Transverse colon (tissue), 4 donors: ENCODE measurements around the gene EFNA5. TPM values are rescaled to one million over a fixed set of nuclear protein-coding genes. Genes with fewer than 3 reads are reported as not detected.

Experiments used
- DNase-seq: peaks from one replicate; pipeline ENCODE4 v3.0.0-alpha.2; 2019
- H3K27ac ChIP-seq, 4 donors: fragments of 200-600 bp; sonication (generic); 2 replicates each; pipeline ENCODE4 v1.5.1; 2016 to 2018; ENCODE audit warnings: inconsistent platforms in 4 of 4
- H3K27me3 ChIP-seq: fragments of 200-600 bp; sonication (generic); 2 replicates; pipeline ENCODE4 v1.5.1; 2017; ENCODE audit warnings: inconsistent platforms
- H3K36me3 ChIP-seq, 4 donors: fragments of 200-600 bp; sonication (generic); 2 replicates each; pipeline ENCODE4 v1.5.1; 2017 to 2019; ENCODE audit warnings: inconsistent platforms in 4 of 4
- H3K4me1 ChIP-seq, 4 donors: fragments of 200-600 bp; sonication (generic); 2 replicates each; pipeline ENCODE4 v1.5.1; 2017 to 2020; ENCODE audit warnings: inconsistent platforms in 4 of 4
- H3K4me3 ChIP-seq, 4 donors: fragments of 200-600 bp; sonication (generic); 1 replicate in 1 of 4; 2 replicates in 3 of 4; pipeline versions ENCODE4 v1.5.1 to v1.6.1; 2017 to 2019; ENCODE audit warnings: inconsistent platforms in 4 of 4
- H3K9me3 ChIP-seq, 2 donors: fragments of 200-600 bp; sonication (generic); 2 replicates each; pipeline ENCODE4 v1.5.1; 2017 to 2019; ENCODE audit warnings: inconsistent platforms in 2 of 2
- CTCF ChIP-seq, 5 experiments: fragments of 200-600 bp in 3 of 5; fragments of 450-650 bp in 2 of 5; sonication (generic) in 3 of 5; IDR thresholded peaks; 1 replicate in 2 of 5; 2 replicates in 3 of 5; pipeline ENCODE4 v1.5.1; 2016 to 2017; ENCODE audit warnings: antibody characterized with exemption in 5 of 5, inconsistent platforms in 3 of 5, mild to moderate bottlenecking in 2 of 5, moderate library complexity in 1 of 5
- EP300 ChIP-seq: sonication (generic); formaldehyde crosslinking; IDR thresholded peaks from one replicate; pipeline ENCODE4 v1.6.1; 2017; ENCODE audit warnings: antibody characterized with exemption, low read depth
- POLR2A ChIP-seq: fragments of 450-650 bp; IDR thresholded peaks from one replicate; pipeline ENCODE4 v1.6.1; 2016; ENCODE audit warnings: antibody characterized with exemption, mild to moderate bottlenecking, moderate library complexity
- POLR2AphosphoS5 ChIP-seq, 3 donors: sonication (generic); formaldehyde crosslinking; IDR thresholded peaks; one replicate each; pipeline ENCODE4 v1.6.1; 2016; ENCODE audit warnings: antibody characterized with exemption in 3 of 3
- WGBS, 2 donors: methylation state at CpG; one replicate each; pipeline ENCODE4 v1.1.5; 2018; ENCODE audit warnings: low coverage in 1 of 2; 5-methylcytosine and 5-hydroxymethylcytosine counted together
- in situ Hi-C, 4 donors: fragments of 200-750 bp; cut with MboI; loops; one replicate each; pipeline versions ENCODE4 v1.15.0 to v1.15.1; 2017; ENCODE audit warnings: low sequenced_read_pairs in 3 of 4, low pct_ligation_motif_present in 1 of 4, low pct_unique_long_range_greater_than_20kb in 1 of 4
- intact Hi-C: fragments of 100-400 bp; cut with DNase I; formaldehyde crosslinking; loops from one replicate; pipeline ENCODE4 v1.15.1; 2023; ENCODE audit warnings: low total_unique reads
- total RNA-seq, 4 donors: library from RNA; depleted of rRNA; stranded (reverse); fragments of >200 nt; gene quantifications; one replicate each; pipeline ENCODE4 v1.1.0, GENCODE V29; 2016

EFNA5 gene
- total RNA-seq, 4 donors from 2014 or later = 1.5 to 18.2 (median 12.1) TPM

DNA sequence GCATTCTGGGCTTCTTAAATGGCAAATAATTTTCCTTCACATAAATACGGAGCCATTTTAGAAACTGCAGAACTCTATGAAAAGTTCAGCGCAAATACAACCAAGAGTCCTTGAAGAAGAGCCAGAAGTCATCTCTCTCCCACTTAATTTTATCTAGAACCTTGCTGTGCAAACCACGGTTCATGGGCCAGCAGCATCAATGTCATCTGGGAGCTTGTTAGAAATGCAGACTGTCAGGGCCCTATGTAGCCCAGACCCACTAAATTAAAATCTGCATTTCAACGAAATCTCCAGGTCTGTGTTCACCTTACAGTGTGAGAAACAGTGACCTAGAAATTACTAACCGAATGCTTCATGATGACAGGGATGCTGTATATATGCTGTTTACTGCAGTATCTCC lies 12.2 kb downstream of the EFNA5 start:
- no peak overlapping the region for H3K4me3 ChIP-seq
- no peaks in the 10 kb centered on the region for H3K4me1 ChIP-seq
- no peak for DNase-seq
- no peaks in the 10 kb centered on the region for H3K36me3 ChIP-seq
- in situ Hi-C loops = no loop called here
- H3K27ac ChIP-seq = no peak overlapping the region
- no peaks in the 10 kb centered on the region for H3K9me3 ChIP-seq
- WGBS, 2 donors = 79 to 84% methylated on average over 5 of the region's 5 CpGs
- H3K27me3 ChIP-seq = no peaks in the 10 kb centered on the region
- intact Hi-C loops = no loop called here
- TF ChIP-seq POLR2A (no peak), POLR2AphosphoS5 (IDR thresholded peaks at IDR 0.05) (no peak), EP300 (no peak), CTCF (IDR thresholded peaks at IDR 0.05) (no peak)

DNA sequence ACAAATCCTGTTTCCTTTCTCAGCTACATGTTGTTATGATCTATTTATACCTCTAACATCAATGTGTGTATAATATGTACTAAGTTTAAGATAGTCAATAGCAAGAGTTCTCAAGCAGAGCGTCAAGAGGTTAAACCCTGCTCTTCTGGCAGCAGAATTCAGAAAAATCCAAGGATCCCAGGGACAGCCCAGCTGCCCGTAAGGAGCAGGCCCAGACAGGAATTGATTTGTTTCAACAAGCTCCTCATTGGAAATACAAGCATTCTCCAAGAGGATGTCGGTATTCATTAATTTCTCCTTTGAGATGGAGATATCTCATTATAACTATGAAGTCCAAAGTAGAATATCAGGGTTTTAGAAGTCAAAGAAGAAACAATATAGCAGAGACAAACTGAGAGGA lies 14.9 kb downstream of the EFNA5 start:
- Histone ChIP-seq H3K4me3 (no peak overlapping the region), H3K27ac (no peak overlapping the region), H3K4me1 (no peaks in the 10 kb centered on the region), H3K9me3 (no peaks in the 10 kb centered on the region), H3K27me3 (no peaks in the 10 kb centered on the region), H3K36me3 (no peaks in the 10 kb centered on the region)
- intact Hi-C loops = no loop called here
- 71 to 78% methylated on average over 1 to 3 of the region's 3 CpGs for WGBS, 2 donors
- no peak for DNase-seq
- TF ChIP-seq POLR2AphosphoS5 (IDR thresholded peaks at IDR 0.05) (no peak), CTCF (IDR thresholded peaks at IDR 0.05) (no peak), POLR2A (no peak), EP300 (no peak)
- in situ Hi-C loops = no loop called here

DNA sequence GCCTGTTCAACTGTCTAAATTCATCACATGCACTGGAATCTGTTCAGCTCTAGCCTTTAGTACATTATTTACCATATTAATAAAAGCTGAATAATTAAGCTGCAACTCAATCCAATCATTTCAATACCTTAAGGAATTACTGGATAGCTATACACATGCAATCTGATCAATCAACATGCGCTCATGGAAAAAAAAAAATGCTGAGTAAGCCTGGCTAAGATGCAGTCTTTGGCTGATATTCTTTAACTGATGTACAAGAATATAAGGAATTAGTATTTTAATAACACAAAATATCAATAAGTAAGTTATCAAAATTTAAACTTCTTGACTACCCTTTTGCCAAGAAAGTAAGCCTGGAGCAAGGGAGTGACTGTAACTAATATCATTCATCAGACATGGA lies 15.9 kb downstream of the EFNA5 start:
- TF ChIP-seq CTCF (IDR thresholded peaks at IDR 0.05) (no peak), EP300 (no peak), POLR2A (no peak), POLR2AphosphoS5 (IDR thresholded peaks at IDR 0.05) (no peak)
- H3K4me3 ChIP-seq = no peak overlapping the region
- WGBS, 2 donors = 94 to 100% methylated on average over 1 of the region's 1 CpG
- DNase-seq = no peak
- in situ Hi-C loops = no loop called here
- no peaks in the 10 kb centered on the region for H3K36me3 ChIP-seq
- H3K27ac ChIP-seq = no peak overlapping the region
- no peaks in the 10 kb centered on the region for H3K4me1 ChIP-seq
- intact Hi-C loops = no loop called here
- no peaks in the 10 kb centered on the region for H3K27me3 ChIP-seq
- H3K9me3 ChIP-seq = no peaks in the 10 kb centered on the region

DNA sequence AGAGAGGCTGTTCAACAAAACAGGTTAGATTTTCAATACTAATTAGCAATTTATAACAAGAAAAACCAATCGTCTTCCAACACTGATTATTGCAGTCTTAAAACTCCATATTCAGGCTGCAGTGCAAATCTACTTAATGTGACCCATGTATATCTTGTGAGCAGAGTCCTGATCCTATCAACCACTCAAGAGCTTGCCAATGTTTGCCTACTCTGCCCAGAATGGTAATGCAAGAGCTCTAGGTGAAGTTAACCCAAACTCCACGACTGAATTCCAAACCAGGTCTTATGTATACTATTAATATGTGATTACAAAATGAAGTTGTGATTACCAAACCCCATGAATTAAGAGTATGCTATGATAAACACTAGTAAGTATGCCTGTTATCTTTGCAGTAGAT lies 17.1 kb downstream of the EFNA5 start:
- Histone ChIP-seq H3K27ac (no peak overlapping the region), H3K27me3 (no peaks in the 10 kb centered on the region), H3K9me3 (no peaks in the 10 kb centered on the region), H3K36me3 (no peaks in the 10 kb centered on the region), H3K4me1 (no peaks in the 10 kb centered on the region), H3K4me3 (no peak overlapping the region)
- DNase-seq = no peak
- intact Hi-C loops (no loop called here), in situ Hi-C loops (no loop called here)
- 40 to 63% methylated on average over 1 to 2 of the region's 2 CpGs for WGBS, 2 donors
- no peak for TF ChIP-seq EP300
- TF ChIP-seq POLR2AphosphoS5 (IDR thresholded peaks at IDR 0.05) = no peak
- TF ChIP-seq CTCF (IDR thresholded peaks at IDR 0.05) = no peak
- no peak for TF ChIP-seq POLR2A
